Measurements from ENCODE around the gene GPR176. TPM values are rescaled to one million over a fixed set of nuclear protein-coding genes. Genes with fewer than 3 reads are reported as not detected.
"Not testable (repeated sequence)": the region's sequence is repeated elsewhere in the genome, so short reads cannot be mapped to it uniquely, and the experiment has no call there.

Gene GPR176
- polyA plus RNA-seq, 4 donors, result 14.2 to 17.7 (median 15.1) TPM

DNA sequence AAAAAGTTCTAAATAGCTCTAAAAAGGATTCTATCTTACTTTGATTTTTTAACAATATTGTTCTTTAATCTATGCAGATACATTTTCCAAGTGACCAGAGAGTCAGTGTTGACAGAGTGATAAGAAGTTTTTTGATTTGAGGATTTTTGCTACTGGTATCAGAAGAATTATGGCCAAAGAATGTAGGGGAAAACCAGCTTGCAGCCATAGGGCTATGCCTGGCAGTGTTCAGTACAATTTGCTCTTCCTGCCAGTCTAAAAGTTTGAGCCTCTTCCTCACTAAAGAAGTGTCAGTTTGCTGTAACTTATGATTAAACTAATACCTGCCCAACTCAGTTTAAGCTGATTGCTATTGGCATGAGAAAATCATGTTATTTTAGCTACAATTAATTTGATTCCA lies 102.2 kb downstream of the GPR176 start:
- no peak for DNase-seq (ENCODE audit: low read depth in 4 of 4, low spot score in 3 of 4)

DNA sequence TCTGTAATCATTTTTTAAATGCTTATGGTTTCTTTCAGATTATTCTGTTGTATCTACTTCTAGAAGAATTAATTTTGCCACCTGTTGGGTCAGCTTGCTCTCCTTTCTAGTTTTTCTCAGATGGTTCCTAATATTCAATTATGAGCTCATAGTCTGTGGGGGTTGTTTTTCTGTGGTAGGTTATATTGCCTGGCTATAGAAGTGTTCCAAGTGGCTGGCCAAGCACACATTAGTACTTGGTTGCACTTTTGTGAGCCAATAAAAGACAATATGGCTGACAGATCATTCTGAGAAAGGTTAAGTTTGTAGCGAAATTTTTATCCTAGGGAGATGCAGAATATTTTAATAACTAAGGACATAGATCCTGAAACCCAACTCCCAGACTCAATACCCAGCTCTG lies 105.6 kb downstream of the GPR176 start:
- no peak for DNase-seq (ENCODE audit: low read depth in 4 of 4, low spot score in 3 of 4)

DNA sequence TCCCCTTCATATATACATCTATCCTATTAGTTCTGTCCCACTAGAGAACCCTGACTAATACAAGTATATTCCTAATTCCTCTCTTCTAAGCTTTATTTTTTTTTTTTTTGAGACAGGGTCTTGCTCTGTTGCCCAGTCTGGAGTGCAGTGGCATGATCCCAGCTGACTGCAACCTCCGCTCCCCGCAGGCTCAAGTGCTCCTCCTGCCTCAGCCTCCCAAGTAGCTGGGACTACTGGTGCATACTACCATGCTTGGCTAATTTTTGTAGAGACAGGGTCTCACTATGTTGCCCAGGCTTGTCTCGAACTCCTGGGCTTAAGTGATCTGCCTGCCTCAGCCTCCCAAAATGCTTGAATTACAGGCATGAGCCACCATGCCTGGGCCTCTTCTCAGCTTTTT lies 107.4 kb downstream of the GPR176 start:
- DNase-seq (ENCODE audit: low read depth in 4 of 4, low spot score in 3 of 4), result not testable (repeated sequence)

DNA sequence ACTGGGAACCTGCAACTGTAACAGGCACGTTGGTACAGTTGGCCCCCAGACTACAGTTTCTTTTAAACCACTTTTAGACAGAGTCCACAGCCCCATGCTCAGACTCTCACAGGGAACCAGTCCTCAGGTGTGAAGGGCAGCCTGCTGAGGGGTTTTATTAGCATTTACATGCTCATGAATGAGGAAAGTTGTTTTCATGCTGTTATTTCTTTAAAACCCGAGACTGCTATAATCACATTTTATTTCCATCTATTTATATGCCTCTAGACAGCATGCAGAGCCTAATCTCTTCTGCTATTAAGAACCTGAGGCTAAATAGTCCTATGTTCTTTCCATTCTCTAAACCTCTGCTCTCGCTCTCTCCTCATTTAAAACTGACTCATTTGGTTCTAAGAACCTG lies 111.2 kb downstream of the GPR176 start:
- DNase-seq (ENCODE audit: low read depth in 4 of 4, low spot score in 3 of 4), result no peak

DNA sequence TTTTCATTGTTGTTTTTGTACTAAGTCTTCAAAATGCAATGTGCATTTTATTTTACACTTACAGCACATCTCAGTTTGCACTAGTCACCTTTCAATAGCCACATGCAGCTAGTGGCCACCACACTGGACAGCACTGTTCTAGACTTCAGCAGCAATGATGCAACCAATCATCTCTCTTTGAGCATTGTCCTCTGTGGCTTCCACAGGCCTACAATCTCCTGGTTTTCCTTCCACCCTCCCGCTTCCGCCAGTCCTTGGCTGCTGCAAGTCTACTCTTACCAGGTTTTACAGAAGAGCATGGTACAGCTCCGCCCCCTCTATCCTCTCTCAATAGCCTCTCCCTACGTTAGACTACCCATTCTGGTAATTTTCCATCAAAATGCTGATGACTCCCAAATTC lies 112.3 kb downstream of the GPR176 start:
- no peak for DNase-seq (ENCODE audit: low read depth in 4 of 4, low spot score in 3 of 4)

DNA sequence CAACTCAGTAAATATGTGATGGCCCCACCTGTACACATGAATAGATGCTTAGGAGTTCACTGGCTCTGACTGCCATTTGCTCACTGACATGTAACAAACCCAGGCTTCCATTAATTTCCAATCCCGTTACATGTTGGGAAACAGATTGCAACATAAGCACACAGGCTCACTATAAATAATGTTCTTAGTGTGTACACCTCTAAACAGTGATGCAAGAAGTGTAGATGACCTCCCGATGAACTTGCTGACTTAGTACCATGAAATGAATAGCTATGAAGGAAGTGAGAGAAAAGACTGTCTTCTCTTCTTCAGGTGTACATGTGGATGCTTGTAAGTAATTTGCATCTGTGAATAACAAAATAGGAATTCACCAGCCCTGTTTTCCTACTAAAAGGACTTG lies 116.0 kb downstream of the GPR176 start:
- no peak for DNase-seq (ENCODE audit: low read depth in 4 of 4, low spot score in 3 of 4)

DNA sequence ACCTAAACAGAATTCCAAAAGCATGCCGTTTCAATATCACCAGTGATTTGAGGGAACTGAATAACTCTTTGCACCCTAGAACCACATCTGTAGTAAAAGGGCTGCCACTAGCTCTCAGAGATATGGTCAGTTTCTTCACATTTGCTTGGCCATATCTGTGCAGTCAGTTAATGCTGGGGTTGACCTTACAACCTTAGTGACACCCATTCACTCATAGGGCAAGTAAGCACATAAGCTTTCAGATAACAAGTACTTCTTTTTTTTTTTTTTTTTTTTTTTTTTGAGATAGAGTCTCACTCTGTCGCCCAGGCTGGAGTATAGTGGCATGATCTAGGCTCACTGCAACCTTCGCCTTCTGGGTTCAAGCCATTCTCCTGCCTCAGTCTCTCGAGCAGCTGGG lies 117.0 kb downstream of the GPR176 start:
- no peak for DNase-seq (ENCODE audit: low read depth in 4 of 4, low spot score in 3 of 4)

DNA sequence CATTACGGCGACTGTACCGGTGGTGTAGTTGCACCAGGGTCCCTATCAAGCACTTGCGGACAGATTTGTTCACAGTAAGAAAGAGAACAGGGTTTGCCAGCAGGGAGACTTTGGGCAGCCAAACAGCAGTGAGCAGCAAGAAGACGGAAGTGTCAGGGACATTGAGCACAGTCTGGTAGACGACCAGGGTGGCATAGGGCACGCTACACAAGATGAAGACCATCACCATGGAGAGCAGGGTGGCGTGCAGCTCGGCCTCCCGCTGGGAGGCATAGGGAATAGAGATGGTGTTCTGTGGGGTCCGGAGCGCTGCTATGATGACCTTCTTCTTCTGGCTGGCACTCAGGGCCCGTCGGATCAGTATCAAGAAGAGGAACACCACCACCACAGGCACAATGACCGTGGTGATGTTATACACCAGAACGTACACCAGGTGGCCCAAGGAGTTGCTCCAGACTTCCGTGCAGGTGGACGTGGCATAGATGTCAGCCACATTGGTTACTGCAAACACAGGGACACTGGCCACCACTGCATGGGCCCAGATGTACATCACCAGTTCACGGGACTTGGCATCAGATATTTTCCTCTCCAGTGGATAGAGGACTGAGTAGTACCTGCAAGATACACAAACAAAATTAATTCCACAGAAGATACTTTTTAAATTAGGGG lies 118.3 kb downstream of the GPR176 start:
- DNase-seq (ENCODE audit: low read depth in 4 of 4, low spot score in 3 of 4), result no peak

DNA sequence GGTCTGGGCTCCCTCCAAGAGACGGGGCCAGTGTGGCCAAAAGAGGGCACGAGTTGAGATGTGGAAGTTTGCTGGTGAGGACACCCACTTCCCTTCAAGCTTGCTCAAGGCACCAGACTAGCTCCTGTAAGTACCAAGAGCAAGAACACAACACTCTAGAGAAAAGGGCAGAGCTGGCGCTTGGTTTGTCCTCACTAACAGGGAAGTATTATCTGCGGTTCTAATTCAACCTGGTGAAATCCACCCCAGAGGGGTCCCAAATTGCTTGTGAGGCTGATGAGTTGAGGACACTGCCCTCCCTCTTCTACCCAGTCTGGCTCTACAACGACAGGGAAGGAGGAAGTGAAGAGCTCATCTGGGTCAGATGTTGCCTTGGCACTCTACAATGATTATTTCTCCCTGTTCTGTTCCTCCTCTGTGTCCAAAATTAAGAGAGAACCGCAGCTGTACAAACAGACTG lies 120.5 kb downstream of the GPR176 start:
- DNase-seq (ENCODE audit: low read depth in 4 of 4, low spot score in 3 of 4), result no peak

DNA sequence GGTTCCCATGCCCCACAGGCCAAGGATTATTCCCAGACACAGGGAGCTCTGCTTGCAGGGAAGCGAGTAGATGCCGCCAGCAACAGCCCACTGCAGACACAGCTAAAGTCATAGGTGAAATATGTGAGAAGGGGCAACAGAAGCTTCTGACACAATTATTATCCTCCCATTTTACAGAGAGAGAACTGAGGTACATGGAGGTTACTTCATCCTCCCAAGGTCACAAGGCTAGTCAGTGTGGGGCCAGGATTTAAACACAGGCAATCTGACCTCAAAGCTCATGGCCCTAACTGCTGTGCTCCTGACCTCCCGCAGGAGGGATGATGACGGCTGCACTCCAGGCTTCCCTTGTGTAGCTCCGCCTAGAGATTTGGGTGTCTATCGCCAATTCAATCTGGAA lies 121.7 kb downstream of the GPR176 start:
- no peak for DNase-seq (ENCODE audit: low read depth in 4 of 4, low spot score in 3 of 4)

DNA sequence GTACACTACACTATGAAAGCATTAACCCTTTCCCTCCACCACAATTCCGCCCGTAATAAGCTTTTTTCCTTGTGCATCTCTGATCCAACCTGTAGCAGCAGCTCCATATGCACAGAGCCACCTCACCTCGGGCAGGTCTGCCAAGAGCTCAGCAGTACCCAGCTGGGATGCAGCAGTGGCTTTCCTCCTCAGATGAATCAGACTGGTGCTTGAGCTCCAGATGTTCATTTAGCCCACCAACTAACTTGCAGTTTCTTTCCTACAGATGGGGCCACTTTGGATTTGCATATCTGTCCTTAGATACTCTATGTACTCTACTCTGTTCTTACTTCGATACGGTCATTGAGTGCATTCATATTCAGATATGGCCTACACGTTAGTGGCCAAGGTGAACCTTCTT lies 122.7 kb downstream of the GPR176 start:
- DNase-seq (ENCODE audit: low read depth in 4 of 4, low spot score in 3 of 4), result no peak

DNA sequence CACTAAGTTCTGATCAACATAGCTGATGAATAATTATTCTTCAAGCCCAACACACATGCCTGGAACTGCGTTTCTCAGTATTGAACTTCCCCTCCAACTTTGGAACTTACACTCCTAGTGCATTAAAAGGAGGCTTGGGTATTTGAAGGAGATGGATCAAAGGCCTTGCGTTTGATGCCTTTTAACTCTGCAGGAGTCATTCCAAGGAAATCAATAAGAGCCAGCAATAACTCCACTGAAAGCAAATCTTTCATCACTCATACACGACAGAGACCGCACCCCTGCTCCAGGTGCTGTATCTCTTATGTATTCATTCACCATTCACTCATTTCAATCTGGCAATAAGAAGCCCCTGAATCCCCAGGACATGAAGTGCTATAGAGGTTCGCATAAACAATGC lies 123.5 kb downstream of the GPR176 start:
- no peak for DNase-seq (ENCODE audit: low read depth in 4 of 4, low spot score in 3 of 4)

DNA sequence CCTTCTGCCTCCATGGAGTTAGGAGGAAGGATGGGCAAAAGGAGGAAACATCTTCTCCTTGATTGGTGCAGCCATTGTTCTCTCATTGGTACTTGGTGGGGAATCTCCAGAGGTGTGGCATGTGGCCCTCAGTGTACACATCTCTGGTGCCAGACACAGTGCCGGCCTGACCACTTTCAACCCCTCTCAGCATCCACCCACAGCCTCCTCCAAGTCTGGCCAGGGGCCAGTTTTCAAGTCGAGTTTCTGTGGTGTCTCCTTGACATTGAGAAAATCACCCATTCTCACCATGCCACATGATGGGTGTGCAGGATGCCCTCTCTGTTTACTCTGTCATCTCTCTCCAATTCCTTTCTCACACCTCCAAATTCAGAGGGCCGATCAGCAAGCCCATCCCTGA lies 124.6 kb downstream of the GPR176 start:
- DNase-seq (ENCODE audit: low read depth in 4 of 4, low spot score in 3 of 4), result no peak

DNA sequence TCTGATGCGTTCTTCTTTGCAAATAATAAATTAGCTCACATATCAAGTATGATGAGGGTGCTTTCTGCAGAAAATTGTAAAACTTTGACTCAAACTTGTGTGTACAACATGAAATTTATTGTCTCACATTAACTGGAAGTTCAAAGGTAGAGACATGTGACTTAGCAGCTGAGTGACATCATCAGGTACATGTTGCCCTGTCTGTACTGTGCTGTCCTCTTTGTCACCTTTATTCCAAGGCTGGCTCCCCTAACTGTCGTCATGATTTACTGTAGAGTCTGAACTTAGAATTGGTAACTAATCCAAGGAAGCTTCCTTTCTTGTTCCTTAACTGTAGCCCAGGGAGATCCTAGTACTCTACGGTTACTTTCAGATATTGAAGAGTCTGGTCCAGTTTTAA lies 125.1 kb downstream of the GPR176 start:
- no peak for DNase-seq (ENCODE audit: low read depth in 4 of 4, low spot score in 3 of 4)

DNA sequence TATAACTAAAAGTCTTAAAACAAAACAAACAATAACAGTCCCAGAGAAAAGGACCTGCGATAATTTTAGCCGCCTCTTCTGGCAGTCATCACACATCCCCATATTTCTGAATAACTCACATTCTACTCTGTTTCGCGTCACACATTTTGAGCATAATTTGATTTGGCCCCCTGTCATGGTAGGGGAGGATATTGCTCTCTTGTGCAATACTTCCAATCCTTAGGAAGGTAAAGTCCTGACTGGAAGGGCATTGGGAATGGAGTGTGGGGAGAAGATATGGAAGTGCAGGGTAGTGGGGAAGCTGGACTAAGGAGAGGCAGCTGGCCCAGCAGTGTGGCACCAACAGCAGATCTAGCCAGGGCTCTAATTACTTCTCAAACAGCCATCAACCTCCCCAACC lies 126.1 kb downstream of the GPR176 start:
- DNase-seq (ENCODE audit: low read depth in 4 of 4, low spot score in 3 of 4), result no peak

DNA sequence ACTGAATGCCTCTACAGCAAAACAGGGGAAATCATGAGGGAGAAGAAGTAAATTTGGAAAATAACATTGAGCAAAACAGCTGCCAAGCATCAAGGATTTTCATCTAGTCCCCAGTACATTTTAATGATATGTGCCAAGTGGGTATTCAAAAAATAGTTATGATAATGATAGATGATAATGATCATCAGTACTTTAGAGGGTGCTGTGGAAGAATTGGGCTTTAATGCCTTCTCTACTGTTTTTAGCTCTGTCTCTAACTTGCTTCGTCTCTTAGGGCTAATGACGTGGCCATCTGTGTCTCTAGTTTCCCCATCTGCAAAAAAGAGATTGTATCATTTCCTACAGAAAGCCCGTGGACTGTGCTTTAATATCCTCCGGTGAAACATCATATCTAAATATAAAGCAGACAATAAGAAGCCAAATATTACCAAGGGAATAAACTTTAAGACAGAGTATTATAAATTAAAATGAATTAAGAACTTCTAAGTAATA lies 127.2 kb downstream of the GPR176 start:
- no peak for DNase-seq (ENCODE audit: low read depth in 4 of 4, low spot score in 3 of 4)

DNA sequence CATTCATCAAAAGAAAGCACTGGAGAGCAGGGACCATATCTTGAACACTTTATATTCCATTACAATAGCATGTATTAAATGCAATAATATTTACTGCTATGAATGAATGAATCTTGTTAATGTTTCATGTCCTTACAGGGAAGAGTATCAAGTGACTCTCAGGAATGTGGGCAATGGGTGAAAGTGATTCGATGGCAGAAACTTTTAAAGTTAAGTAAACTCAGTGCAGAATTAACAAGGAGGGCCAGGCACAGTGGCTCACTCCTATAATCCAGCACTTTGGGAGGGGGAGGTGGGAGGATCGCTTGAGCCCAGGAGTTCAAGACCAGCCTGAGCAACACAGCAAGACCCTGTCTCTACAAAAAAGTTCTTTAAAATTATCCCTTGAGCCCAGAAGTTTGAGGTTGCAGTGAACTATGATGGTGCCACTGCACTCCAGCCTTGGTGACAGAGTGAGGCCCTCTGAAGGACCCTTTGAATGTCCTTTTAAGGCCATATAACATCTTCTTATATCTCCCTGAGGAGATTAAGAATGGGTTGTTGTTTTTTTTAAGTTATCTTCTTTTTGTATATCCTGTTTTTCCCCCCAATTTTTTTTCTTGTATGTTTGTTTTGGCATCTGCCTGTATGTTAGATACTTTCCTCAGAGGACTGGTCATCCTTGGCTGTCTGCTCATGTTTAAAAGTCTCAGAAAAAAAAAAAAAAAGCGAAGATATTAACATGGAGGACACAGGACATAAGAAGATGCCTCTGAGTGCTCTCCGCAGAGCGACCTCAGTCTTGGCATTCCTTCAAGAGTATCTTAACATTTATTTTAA lies 127.8 kb downstream of the GPR176 start:
- no peak for DNase-seq (ENCODE audit: low read depth in 4 of 4, low spot score in 3 of 4)

DNA sequence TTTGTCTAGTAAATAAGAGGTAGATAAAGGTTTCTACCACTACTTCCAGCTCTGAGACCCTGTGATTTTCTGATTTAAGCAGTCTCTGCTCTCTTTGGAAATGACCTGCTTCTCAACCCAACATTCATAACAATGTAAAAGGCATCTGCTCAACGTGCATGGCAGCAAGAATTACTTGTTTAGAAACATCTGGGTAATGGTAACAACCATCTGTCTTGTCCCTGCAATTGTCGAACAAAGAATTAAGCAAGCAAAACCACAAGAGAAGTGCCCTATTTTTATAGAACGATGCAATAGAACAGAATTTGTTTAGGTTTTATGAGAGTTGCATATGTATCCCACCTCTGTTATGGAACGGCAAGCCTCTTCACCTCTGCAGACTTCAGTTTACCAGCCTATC lies 130.3 kb downstream of the GPR176 start:
- DNase-seq (ENCODE audit: low read depth in 4 of 4, low spot score in 3 of 4), result no peak

DNA sequence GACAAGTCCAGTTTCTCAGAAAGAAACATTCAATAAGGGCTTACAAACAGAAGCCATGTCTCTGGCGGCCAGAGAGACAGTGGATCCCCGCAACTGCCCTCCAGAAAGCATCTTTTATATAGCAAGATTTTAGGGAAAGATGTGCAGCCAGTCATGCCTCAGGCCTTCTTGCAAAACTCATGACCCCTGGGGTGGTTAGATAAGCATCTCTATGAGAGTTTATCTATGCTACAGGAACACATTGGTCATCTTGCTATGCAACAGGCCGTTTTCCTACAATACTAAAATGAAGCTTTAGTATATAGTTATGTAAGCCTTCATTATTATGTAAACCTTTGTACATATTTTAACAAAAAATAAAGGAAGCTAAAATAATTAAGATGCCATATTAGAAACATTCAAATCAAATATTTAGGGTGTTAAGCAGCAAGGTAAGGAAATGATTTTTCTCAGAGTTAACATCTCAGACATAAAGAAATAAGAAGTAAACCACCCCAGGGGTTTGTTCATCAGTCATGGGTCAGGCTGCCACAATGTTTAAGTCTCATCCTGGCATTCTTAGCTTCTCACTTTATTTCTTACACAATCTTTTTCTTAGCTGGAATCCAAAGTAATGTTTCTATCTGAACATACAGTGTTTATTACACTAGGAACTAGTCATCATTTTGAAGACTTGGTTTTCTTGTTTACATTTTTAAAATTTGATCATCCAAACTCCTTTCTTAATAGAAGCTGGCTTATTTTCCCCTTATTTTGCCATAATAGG lies 131.1 kb downstream of the GPR176 start:
- no peak for DNase-seq (ENCODE audit: low read depth in 4 of 4, low spot score in 3 of 4)

DNA sequence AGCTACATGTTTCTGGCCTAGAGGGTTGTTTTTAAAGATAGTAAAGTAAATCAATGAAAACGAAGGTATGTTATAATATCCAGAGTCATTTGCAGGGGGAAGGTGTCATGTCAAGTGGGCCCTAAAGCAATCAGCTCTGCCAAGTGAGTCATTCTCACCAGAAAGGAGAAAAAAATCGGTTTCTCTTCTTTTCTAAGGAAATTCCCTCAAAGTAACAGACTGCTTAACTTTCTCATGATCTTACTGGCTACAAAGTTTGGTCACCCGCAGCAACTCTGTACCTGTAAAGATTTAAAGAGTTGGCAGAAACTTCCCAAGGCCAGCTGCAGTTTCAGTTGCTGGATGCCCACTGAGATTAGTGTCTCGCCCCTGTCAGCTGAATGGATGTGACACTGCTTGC lies 132.0 kb downstream of the GPR176 start:
- no peak for DNase-seq (ENCODE audit: low read depth in 4 of 4, low spot score in 3 of 4)

DNA sequence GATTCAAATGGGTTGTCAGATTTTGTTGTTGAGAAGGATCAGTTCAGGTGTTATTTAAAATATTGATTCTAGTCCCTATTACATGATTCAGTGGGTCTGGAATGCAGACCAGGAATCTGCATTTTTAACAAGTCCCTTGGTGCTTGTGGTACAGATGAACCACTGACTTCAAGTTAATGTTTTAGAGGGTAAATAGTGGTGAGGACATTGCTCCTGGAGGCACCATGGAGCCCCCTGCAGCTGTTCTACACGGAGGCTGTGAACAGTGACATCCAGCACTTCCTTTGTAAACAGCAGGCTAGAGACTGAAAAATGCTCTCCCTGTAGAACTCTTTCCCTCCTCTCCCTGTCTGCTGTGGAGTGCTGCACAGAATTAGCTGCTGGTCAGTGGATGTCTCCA lies 132.6 kb downstream of the GPR176 start:
- no peak for DNase-seq (ENCODE audit: low read depth in 4 of 4, low spot score in 3 of 4)
